Measurements from ENCODE around the gene MYO15B. TPM values are rescaled to one million over a fixed set of nuclear protein-coding genes. Genes with fewer than 3 reads are reported as not detected.
A peak's percentile ranks its signal among the peaks of the same experiment; 100 is the strongest.

The MYO15B gene
- total and polyA plus RNA-seq, 4 donors: 84.5 to 197 (median 167) TPM

DNA sequence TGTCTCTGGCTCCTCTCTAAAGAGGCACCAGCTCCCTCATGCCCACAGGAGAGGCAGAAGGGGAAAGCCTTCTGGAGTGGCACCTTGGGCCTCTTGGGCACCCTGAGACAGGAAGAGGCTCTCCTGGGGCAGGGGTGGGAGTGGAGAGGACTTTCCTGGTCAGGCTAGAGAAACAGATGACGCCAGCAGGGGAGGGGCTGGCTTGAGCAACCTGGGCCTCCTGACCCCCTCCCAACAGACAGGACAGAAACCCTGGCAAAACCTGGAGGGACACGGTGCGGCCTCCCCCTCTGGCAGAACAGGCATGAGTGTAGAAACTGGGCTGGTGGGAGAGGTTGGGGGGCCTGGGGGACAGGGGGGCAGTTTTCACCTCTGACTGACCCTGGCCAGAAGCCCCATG, 51.7 kb downstream of the MYO15B start:
- Histone ChIP-seq H3K9ac (ENCODE audit: insufficient read depth in 1 of 2, low read length in 2 of 2) (no peak overlapping the region), H3K4me3 (no peak overlapping the region), H3K4me1 (ENCODE audit: control insufficient read depth in 5 of 5, insufficient read depth in 5 of 5, low read length in 5 of 5) (peaks cover 0 to 33% (median 6%) of the 10 kb centered on the region in 5 donors), H3K36me3 (ENCODE audit: control insufficient read depth in 4 of 4, insufficient read depth in 4 of 4, low read length in 4 of 4) (peaks cover 0 to 8% (median 0%) of the 10 kb centered on the region in 4 donors), H3K27me3 (ENCODE audit: control insufficient read depth in 3 of 3, insufficient read depth in 3 of 3, low read length in 2 of 3) (no peaks in the 10 kb centered on the region), H3K9me3 (ENCODE audit: control insufficient read depth in 4 of 4, insufficient read depth in 3 of 4, low read length in 3 of 4) (no peaks in the 10 kb centered on the region), H3K27ac (ENCODE audit: low read depth in 1 of 2, low read length in 1 of 2) (peak overlapping the region; percentile 2 to 21)
- TF ChIP-seq, protein P1, sequence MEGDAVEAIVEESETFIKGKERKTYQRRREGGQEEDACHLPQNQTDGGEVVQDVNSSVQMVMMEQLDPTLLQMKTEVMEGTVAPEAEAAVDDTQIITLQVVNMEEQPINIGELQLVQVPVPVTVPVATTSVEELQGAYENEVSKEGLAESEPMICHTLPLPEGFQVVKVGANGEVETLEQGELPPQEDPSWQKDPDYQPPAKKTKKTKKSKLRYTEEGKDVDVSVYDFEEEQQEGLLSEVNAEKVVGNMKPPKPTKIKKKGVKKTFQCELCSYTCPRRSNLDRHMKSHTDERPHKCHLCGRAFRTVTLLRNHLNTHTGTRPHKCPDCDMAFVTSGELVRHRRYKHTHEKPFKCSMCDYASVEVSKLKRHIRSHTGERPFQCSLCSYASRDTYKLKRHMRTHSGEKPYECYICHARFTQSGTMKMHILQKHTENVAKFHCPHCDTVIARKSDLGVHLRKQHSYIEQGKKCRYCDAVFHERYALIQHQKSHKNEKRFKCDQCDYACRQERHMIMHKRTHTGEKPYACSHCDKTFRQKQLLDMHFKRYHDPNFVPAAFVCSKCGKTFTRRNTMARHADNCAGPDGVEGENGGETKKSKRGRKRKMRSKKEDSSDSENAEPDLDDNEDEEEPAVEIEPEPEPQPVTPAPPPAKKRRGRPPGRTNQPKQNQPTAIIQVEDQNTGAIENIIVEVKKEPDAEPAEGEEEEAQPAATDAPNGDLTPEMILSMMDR (IDR thresholded peaks at IDR 0.05; ENCODE audit: control extremely low read depth, extremely low read depth): no peak
- WGBS, 2 donors: 73 to 84% methylated on average over 3 of the region's 3 CpGs
- DNase-seq (no peak), ATAC-seq (ENCODE audit: insufficient read depth, low FRiP score) (no peak)

DNA sequence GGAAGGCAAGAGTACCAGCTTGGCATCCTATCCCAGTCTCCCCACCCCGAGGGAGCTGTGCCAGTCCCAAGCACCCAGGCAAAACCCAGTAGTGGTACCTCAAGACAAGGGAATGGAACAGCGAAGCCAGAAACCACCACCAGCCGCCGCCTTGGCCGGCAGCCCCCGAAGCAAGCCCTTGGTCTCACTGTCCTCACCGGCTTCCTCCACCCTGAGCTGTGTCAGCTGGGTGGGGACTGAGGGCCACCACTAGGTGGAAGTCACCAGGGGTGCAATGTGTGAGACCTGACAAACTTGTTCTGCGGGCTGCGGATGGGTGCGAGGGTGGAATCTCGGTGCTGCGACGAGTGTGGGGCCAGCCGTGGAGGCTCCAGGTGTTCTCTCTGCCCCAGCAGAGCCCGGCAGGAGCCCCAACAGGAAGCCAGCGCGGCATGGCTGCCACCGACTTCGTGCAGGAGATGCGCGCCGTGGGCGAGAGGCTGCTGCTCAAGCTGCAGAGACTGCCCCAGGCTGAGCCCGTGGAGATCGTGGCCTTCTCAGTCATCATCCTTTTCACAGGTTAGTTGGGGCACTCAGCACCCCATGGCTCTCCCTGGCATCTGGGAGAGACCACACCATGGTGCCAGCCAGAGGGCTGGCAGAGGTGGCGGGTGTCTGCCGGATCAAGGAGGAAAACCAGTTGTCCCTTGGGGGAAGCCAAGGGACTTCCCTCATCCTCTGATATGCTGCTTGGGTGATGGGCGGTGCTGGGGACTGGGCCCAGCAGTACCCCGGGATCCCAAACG, 52.4 kb downstream of the MYO15B start:
- no peak overlapping the region for H3K9ac ChIP-seq (ENCODE audit: insufficient read depth in 1 of 2, low read length in 2 of 2)
- no peak overlapping the region for H3K4me3 ChIP-seq
- peak overlapping the region in 1 of 2 donors; percentile 41 for H3K27ac ChIP-seq (ENCODE audit: low read depth in 1 of 2, low read length in 1 of 2)
- WGBS, 2 donors: 83 to 91% methylated on average over 30 of the region's 30 CpGs
- TF ChIP-seq, protein P1 (IDR thresholded peaks at IDR 0.05; ENCODE audit: control extremely low read depth, extremely low read depth): no peak
- no peaks in the 10 kb centered on the region for H3K9me3 ChIP-seq (ENCODE audit: control insufficient read depth in 4 of 4, insufficient read depth in 3 of 4, low read length in 3 of 4)
- H3K4me1 ChIP-seq (ENCODE audit: control insufficient read depth in 5 of 5, insufficient read depth in 5 of 5, low read length in 5 of 5): peaks cover 0 to 31% (median 5%) of the 10 kb centered on the region in 5 donors
- H3K36me3 ChIP-seq (ENCODE audit: control insufficient read depth in 4 of 4, insufficient read depth in 4 of 4, low read length in 4 of 4): peaks cover 0 to 8% (median 0%) of the 10 kb centered on the region in 4 donors
- no peaks in the 10 kb centered on the region for H3K27me3 ChIP-seq (ENCODE audit: control insufficient read depth in 3 of 3, insufficient read depth in 3 of 3, low read length in 2 of 3)
- ATAC-seq (ENCODE audit: insufficient read depth, low FRiP score) (no peak), DNase-seq (peak; percentile 46 to 76 (median 70))

DNA sequence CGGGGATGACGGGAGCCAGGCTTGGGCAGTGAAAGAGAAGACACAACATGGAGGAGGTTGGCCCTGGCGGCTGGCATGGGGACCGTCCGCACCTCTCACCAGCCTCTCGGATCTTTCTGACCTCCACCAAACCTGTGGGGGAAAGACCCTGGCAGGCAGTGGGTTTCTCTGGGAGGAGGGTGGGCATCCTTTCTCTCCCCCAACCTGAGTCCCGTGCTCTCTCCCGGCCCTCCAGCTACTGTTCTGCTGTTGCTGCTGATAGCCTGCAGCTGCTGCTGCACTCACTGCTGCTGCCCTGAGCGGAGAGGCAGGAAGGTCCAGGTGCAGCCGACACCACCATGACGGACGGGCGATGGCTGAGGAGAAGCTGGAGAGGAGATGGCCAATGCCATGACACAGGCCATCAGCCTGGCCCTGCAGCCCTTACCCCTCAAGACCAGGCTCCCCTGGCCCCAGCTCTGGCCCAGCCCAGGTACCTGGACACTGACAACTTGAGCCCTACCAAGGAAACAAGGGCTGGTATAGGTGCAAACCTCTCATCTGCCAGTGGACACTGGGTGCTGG, 53.0 kb downstream of the MYO15B start:
- Histone ChIP-seq H3K9me3 (ENCODE audit: control insufficient read depth in 4 of 4, insufficient read depth in 3 of 4, low read length in 3 of 4) (no peaks in the 10 kb centered on the region), H3K36me3 (ENCODE audit: control insufficient read depth in 4 of 4, insufficient read depth in 4 of 4, low read length in 4 of 4) (peaks cover 0 to 8% (median 0%) of the 10 kb centered on the region in 4 donors), H3K27ac (ENCODE audit: low read depth in 1 of 2, low read length in 1 of 2) (no peak overlapping the region), H3K4me3 (no peak overlapping the region), H3K27me3 (ENCODE audit: control insufficient read depth in 3 of 3, insufficient read depth in 3 of 3, low read length in 2 of 3) (no peaks in the 10 kb centered on the region), H3K4me1 (ENCODE audit: control insufficient read depth in 5 of 5, insufficient read depth in 5 of 5, low read length in 5 of 5) (peaks cover 0 to 36% (median 5%) of the 10 kb centered on the region in 5 donors), H3K9ac (ENCODE audit: insufficient read depth in 1 of 2, low read length in 2 of 2) (no peak overlapping the region)
- TF ChIP-seq, protein P1 (IDR thresholded peaks at IDR 0.05; ENCODE audit: control extremely low read depth, extremely low read depth): no peak
- WGBS, 2 donors: 94 to 97% methylated on average over 13 of the region's 13 CpGs
- ATAC-seq (ENCODE audit: insufficient read depth, low FRiP score) (no peak), DNase-seq (no peak)

All from lung (tissue), 12 donors.